GM12892 (cell line): ENCODE data around the gene PTPRN2.

Source experiments
- POLR2A ChIP-seq: IDR thresholded peaks from 2 replicates; pipeline ENCODE4 v1.6.1; 2011; ENCODE audit warnings: low read depth, low read length, control low read depth
- POLR2AphosphoS5 ChIP-seq: IDR thresholded peaks from 2 replicates; pipeline ENCODE4 v1.6.1; 2011; ENCODE audit warnings: low read depth, low read length, control low read depth
- TAF1 ChIP-seq: IDR thresholded peaks from 2 replicates; pipeline ENCODE4 v1.6.1; 2011; ENCODE audit warnings: low read depth, mild to moderate bottlenecking, control low read depth, low read length, borderline replicate concordance

- TF ChIP-seq POLR2A (no peak), POLR2AphosphoS5 (no peak), TAF1 (no peak)
Measured at GRCh38 chr7:158204453-158204852, 383.2 kb downstream of the PTPRN2 start.
